HepG2 (cell line): ENCODE measurements around the gene NEAT1. TPM values are rescaled to one million over a fixed set of nuclear protein-coding genes. Genes with fewer than 3 reads are reported as not detected.
A peak's percentile ranks its signal among the peaks of the same experiment; 100 is the strongest.

ENCODE experiments used
- EED ChIP-seq: sonication (generic); formaldehyde crosslinking; IDR thresholded peaks from 2 replicates; pipeline ENCODE4 v1.5.0; 2020; ENCODE audit warnings: mild to moderate bottlenecking, missing genetic modification reagents
- KDM6A ChIP-seq: IDR thresholded peaks from 2 replicates; pipeline ENCODE4 v1.6.1; 2016; ENCODE audit warnings: low read depth
- PTBP1 ChIP-seq: fragments of 200-400 bp; formaldehyde crosslinking; IDR thresholded peaks from 2 replicates; pipeline ENCODE4 v1.6.1; 2018; ENCODE audit warnings: low read length, low read depth; ENCODE audit not compliant: poor library complexity, severe bottlenecking
- SKI ChIP-seq: fragments of 450-650 bp; IDR thresholded peaks from one replicate; pipeline ENCODE4 v1.6.1; 2018; ENCODE audit warnings: mild to moderate bottlenecking; ENCODE audit not compliant: partially characterized antibody
- THAP11 ChIP-seq: IDR thresholded peaks from 2 replicates; pipeline ENCODE4 v1.6.1; 2016; ENCODE audit warnings: missing biosample characterization, missing genetic modification reagents
- YEATS2 ChIP-seq: sonication (generic); formaldehyde crosslinking; IDR thresholded peaks from 2 replicates; pipeline ENCODE4 v1.4.0; 2020; ENCODE audit warnings: missing genetic modification reagents, borderline replicate concordance
- YEATS4 ChIP-seq: sonication (generic); formaldehyde crosslinking; IDR thresholded peaks from 2 replicates; pipeline ENCODE4 v1.4.0; 2020; ENCODE audit warnings: missing genetic modification reagents, borderline replicate concordance
- ZNF567 ChIP-seq: sonication (generic); formaldehyde crosslinking; IDR thresholded peaks from 2 replicates; pipeline ENCODE4 v1.8.1; 2023; ENCODE audit warnings: mild to moderate bottlenecking, missing genetic modification reagents, borderline replicate concordance
- ZNF713 ChIP-seq: sonication (generic); formaldehyde crosslinking; IDR thresholded peaks from 2 replicates; pipeline ENCODE4 v1.4.0; 2020; ENCODE audit warnings: mild to moderate bottlenecking, missing genetic modification reagents
- polyA plus RNA-seq, 8 experiments: library from polyadenylated mRNA; depleted of rRNA in 3 of 8; stranded (reverse) in 7 of 8; unstranded in 1 of 8; fragments of >200 nt; fragmentation: Illumina TruSeq in 4 of 8; extraction: Trizol in 4 of 8; gene quantifications; 2 replicates each; pipeline versions ENCODE4 v1.2.1 to v1.2.3, GENCODE V29; 2011 to 2016; ENCODE audit warnings: low read depth in 4 of 8, missing spikeins in 1 of 8, mixed read lengths in 1 of 8; ENCODE audit not compliant: insufficient read depth in 1 of 8
- total RNA-seq, 5 experiments: library from RNA; depleted of rRNA; stranded (reverse); fragments of >200 nt; fragmentation: Illumina TruSeq; extraction: Trizol; gene quantifications; 2 replicates each; pipeline ENCODE4 v1.2.3, GENCODE V29; 2016; ENCODE audit warnings: low read depth in 1 of 5
- TF ChIP-seq, protein P1 (sequence below): sonication (generic); formaldehyde crosslinking; IDR thresholded peaks from 2 replicates; pipeline ENCODE4 v1.4.0; 2020; ENCODE audit warnings: missing genetic modification reagents, mild to moderate bottlenecking, borderline replicate concordance
- TF ChIP-seq, protein P2 (sequence below): sonication (generic); formaldehyde crosslinking; IDR thresholded peaks from 2 replicates; pipeline ENCODE4 v1.4.0; 2020; ENCODE audit warnings: missing genetic modification reagents
- TF ChIP-seq, protein P3 (sequence below): sonication (generic); formaldehyde crosslinking; IDR thresholded peaks from 2 replicates; pipeline ENCODE4 v1.4.0; 2020; ENCODE audit warnings: mild to moderate bottlenecking, missing genetic modification reagents
- TF ChIP-seq, protein P4 (sequence below): sonication (generic); formaldehyde crosslinking; IDR thresholded peaks from 2 replicates; pipeline ENCODE4 v1.8.0; 2022; ENCODE audit warnings: mild to moderate bottlenecking, missing genetic modification reagents, moderate library complexity
- TF ChIP-seq, protein P5 (sequence below): IDR thresholded peaks from 2 replicates; pipeline ENCODE4 v1.6.1; 2012; ENCODE audit warnings: low read depth, low read length, improper control_type of control experiment
- TF ChIP-seq, protein P6 (sequence below): sonication (generic); formaldehyde crosslinking; IDR thresholded peaks from 2 replicates; pipeline ENCODE4 v1.4.0; 2020; ENCODE audit warnings: missing genetic modification reagents

NEAT1 gene
- total and polyA plus RNA-seq, 2 of the 13 experiments (the other 11 are each of a cell fraction or from before 2014, with no cell fraction given) = 20.5 to 41.2 TPM

DNA sequence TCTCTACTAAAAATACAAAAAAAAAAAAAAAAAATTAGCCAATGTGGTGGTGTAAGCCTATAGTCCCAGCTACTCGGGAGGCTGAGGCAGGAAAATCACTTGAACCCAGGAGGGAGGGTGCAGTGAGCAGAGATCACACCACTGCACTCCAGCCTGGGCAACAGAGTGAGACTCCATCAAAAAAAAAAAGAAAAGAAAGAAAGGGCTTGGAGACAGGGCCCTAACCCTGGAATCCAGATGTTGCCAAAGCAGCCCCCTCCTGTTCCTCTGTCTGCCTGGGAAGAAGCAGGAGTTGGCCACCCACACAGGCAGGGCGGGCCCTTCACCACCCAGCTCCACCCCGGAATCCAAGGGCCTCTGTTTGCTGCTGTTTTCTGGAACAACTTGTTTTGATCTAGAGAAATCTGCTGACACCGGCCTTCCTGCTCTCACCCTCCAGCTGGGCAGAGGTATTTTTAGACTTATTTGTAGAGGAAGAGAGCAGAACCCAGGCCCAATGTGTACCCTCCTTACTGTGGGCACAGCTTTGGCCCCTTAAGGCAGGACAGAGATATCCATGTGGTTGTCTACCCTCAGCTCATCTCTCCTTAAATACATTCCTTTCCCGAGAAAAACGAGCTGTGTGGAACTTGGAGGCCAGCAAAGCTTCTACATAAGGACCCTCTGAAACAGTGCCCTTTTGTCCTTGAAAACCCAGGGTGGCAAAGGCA lies 2.7 kb upstream of the NEAT1 start (continued):
- peak; percentile 33; the same call in 1 of the 2 replicates for TF ChIP-seq YEATS2 (CRISPR knock-in tag)
- TF ChIP-seq, protein P1, sequence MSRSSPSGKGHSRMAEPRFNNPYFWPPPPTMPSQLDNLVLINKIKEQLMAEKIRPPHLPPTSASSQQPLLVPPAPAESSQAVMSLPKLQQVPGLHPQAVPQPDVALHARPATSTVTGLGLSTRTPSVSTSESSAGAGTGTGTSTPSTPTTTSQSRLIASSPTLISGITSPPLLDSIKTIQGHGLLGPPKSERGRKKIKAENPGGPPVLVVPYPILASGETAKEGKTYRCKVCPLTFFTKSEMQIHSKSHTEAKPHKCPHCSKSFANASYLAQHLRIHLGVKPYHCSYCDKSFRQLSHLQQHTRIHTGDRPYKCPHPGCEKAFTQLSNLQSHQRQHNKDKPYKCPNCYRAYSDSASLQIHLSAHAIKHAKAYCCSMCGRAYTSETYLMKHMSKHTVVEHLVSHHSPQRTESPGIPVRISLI (CRISPR knock-in tag) = peak; percentile 23; the same call in 1 of the 2 replicates
- TF ChIP-seq SKI = no peak
- no peak for TF ChIP-seq KDM6A (CRISPR knock-in tag)
- peak; percentile 40; the same call in 1 of the 2 replicates for TF ChIP-seq YEATS4 (CRISPR knock-in tag)
- peak; percentile 25; the same call in 1 of the 2 replicates for TF ChIP-seq THAP11 (CRISPR knock-in tag)
- TF ChIP-seq, protein P2, sequence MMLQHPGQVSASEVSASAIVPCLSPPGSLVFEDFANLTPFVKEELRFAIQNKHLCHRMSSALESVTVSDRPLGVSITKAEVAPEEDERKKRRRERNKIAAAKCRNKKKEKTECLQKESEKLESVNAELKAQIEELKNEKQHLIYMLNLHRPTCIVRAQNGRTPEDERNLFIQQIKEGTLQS (CRISPR knock-in tag) = no peak
- no peak for TF ChIP-seq EED (CRISPR knock-in tag)
- TF ChIP-seq PTBP1 = no peak
- TF ChIP-seq, protein P3, sequence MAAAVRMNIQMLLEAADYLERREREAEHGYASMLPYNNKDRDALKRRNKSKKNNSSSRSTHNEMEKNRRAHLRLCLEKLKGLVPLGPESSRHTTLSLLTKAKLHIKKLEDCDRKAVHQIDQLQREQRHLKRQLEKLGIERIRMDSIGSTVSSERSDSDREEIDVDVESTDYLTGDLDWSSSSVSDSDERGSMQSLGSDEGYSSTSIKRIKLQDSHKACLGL = no peak
- TF ChIP-seq ZNF713 (CRISPR knock-in tag) = no peak
- TF ChIP-seq, protein P4, sequence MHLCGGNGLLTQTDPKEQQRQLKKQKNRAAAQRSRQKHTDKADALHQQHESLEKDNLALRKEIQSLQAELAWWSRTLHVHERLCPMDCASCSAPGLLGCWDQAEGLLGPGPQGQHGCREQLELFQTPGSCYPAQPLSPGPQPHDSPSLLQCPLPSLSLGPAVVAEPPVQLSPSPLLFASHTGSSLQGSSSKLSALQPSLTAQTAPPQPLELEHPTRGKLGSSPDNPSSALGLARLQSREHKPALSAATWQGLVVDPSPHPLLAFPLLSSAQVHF = no peak
- TF ChIP-seq, protein P5, sequence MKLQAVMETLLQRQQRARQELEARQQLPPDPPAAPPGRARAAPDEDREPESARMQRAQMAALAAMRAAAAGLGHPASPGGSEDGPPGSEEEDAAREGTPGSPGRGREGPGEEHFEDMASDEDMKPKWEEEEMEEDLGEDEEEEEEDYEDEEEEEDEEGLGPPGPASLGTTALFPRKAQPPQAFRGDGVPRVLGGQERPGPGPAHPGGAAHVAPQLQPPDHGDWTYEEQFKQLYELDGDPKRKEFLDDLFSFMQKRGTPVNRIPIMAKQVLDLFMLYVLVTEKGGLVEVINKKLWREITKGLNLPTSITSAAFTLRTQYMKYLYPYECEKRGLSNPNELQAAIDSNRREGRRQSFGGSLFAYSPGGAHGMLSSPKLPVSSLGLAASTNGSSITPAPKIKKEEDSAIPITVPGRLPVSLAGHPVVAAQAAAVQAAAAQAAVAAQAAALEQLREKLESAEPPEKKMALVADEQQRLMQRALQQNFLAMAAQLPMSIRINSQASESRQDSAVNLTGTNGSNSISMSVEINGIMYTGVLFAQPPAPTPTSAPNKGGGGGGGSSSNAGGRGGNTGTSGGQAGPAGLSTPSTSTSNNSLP = no peak
- TF ChIP-seq, protein P6, sequence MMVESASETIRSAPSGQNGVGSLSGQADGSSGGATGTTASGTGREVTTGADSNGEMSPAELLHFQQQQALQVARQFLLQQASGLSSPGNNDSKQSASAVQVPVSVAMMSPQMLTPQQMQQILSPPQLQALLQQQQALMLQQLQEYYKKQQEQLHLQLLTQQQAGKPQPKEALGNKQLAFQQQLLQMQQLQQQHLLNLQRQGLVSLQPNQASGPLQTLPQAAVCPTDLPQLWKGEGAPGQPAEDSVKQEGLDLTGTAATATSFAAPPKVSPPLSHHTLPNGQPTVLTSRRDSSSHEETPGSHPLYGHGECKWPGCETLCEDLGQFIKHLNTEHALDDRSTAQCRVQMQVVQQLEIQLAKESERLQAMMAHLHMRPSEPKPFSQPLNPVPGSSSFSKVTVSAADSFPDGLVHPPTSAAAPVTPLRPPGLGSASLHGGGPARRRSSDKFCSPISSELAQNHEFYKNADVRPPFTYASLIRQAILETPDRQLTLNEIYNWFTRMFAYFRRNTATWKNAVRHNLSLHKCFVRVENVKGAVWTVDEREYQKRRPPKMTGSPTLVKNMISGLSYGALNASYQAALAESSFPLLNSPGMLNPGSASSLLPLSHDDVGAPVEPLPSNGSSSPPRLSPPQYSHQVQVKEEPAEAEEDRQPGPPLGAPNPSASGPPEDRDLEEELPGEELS (CRISPR knock-in tag) = peak; percentile 89
- TF ChIP-seq ZNF567 = no peak
